Loucy (cell line): ENCODE results near the gene NDST1.

Experiments used
- H2AFZ ChIP-seq: fragments of 200-600 bp; sonication (generic); 2 replicates; pipeline ENCODE4 v1.6.0; 2016; ENCODE audit warnings: antibody characterized with exemption, mild to moderate bottlenecking, low read length, moderate library complexity
- H3F3A ChIP-seq: fragments of 200-600 bp; 2 replicates; pipeline ENCODE4 v1.6.0; 2016; ENCODE audit warnings: antibody characterized with exemption, low read depth, mild to moderate bottlenecking
- H3K27me3 ChIP-seq: fragments of 200-600 bp; sonication (generic); 2 replicates; pipeline ENCODE4 v1.6.1; 2014; ENCODE audit warnings: low read length, mild to moderate bottlenecking; ENCODE audit not compliant: insufficient read depth, poor library complexity, severe bottlenecking
- H3K36me3 ChIP-seq: fragments of 200-600 bp; sonication (generic); 2 replicates; pipeline ENCODE4 v1.6.1; 2016; ENCODE audit warnings: low read length; ENCODE audit not compliant: insufficient read depth
- H3K4me1 ChIP-seq: fragments of 200-600 bp; sonication (generic); 2 replicates; pipeline ENCODE4 v1.5.1; 2014; ENCODE audit warnings: low read length, mild to moderate bottlenecking; ENCODE audit not compliant: insufficient read depth, poor library complexity, severe bottlenecking
- H3K4me2 ChIP-seq: fragments of 200-600 bp; sonication (generic); 2 replicates; pipeline ENCODE4 v1.6.0; 2014; ENCODE audit warnings: antibody characterized with exemption, low read length, low read depth, mild to moderate bottlenecking; ENCODE audit not compliant: poor library complexity, severe bottlenecking
- H3K4me3 ChIP-seq: fragments of 200-600 bp; sonication (generic); 2 replicates; pipeline ENCODE4 v1.5.1; 2014; ENCODE audit warnings: low read length, mild to moderate bottlenecking, mixed read lengths; ENCODE audit not compliant: poor library complexity, severe bottlenecking
- H3K79me2 ChIP-seq: fragments of 200-600 bp; sonication (generic); 2 replicates; pipeline ENCODE4 v1.6.1; 2014; ENCODE audit warnings: low read length; ENCODE audit not compliant: insufficient read depth
- H3K9ac ChIP-seq: fragments of 200-600 bp; sonication (generic); 2 replicates; pipeline ENCODE4 v1.6.0; 2014; ENCODE audit warnings: mild to moderate bottlenecking, low read depth, low read length, moderate library complexity; ENCODE audit not compliant: poor library complexity, severe bottlenecking
- H3K9me2 ChIP-seq: fragments of 200-600 bp; sonication (generic); replicated peaks from 2 replicates; pipeline ENCODE4 v1.6.1; 2016; ENCODE audit warnings: low read depth, low read length, mixed read lengths
- H3K9me3 ChIP-seq: fragments of 200-600 bp; sonication (generic); 2 replicates; pipeline ENCODE4 v1.6.1; 2014; ENCODE audit warnings: mild to moderate bottlenecking, antibody characterized with exemption, low read length, low read depth; ENCODE audit not compliant: insufficient read depth
- H4K20me1 ChIP-seq: fragments of 200-600 bp; sonication (generic); 2 replicates; pipeline ENCODE4 v1.6.0; 2014; ENCODE audit warnings: antibody characterized with exemption, low read length, mild to moderate bottlenecking; ENCODE audit not compliant: insufficient read depth, poor library complexity, severe bottlenecking
- CTCF ChIP-seq: fragments of 200-600 bp; sonication (generic); conservative IDR thresholded peaks from 2 replicates; pipeline ENCODE4 v1.5.1; 2014; ENCODE audit warnings: mild to moderate bottlenecking, antibody characterized with exemption, low read length
- EZH2phosphoT487 ChIP-seq: fragments of 200-600 bp; IDR thresholded peaks from 2 replicates; pipeline ENCODE4 v1.6.1; 2018; ENCODE audit warnings: antibody characterized with exemption, mild to moderate bottlenecking, moderate library complexity, borderline replicate concordance

Gene NDST1

GRCh38 chr5:150570333-150570732, 62.4 kb downstream of the NDST1 start:
- H3K9me2 ChIP-seq: no peaks in the 10 kb centered on the region
- H4K20me1 ChIP-seq: no peaks in the 10 kb centered on the region
- TF ChIP-seq CTCF (no peak), EZH2phosphoT487 (no peak)
- no peaks in the 10 kb centered on the region for H3K9me3 ChIP-seq
- H3K9ac ChIP-seq: no peak overlapping the region
- no peaks in the 10 kb centered on the region for H3K79me2 ChIP-seq
- no peak overlapping the region for H3K4me2 ChIP-seq
- H2AFZ ChIP-seq: no peak overlapping the region
- no peaks in the 10 kb centered on the region for H3K27me3 ChIP-seq
- no peaks in the 10 kb centered on the region for H3K4me1 ChIP-seq
- no peaks in the 10 kb centered on the region for H3F3A ChIP-seq
- H3K36me3 ChIP-seq: no peaks in the 10 kb centered on the region
- H3K4me3 ChIP-seq: no peak overlapping the region

GRCh38 chr5:150571836-150572235, 63.9 kb downstream of the NDST1 start:
- no peak for TF ChIP-seq EZH2phosphoT487
- no peak for TF ChIP-seq CTCF
- Histone ChIP-seq H3K9me2 (no peaks in the 10 kb centered on the region), H3K4me1 (no peaks in the 10 kb centered on the region), H3K4me2 (no peak overlapping the region), H3K9ac (no peak overlapping the region), H2AFZ (no peak overlapping the region), H3K79me2 (no peaks in the 10 kb centered on the region), H3K36me3 (no peaks in the 10 kb centered on the region), H3F3A (no peaks in the 10 kb centered on the region), H3K9me3 (no peaks in the 10 kb centered on the region), H3K4me3 (no peak overlapping the region), H4K20me1 (no peaks in the 10 kb centered on the region), H3K27me3 (no peaks in the 10 kb centered on the region)

- Histone ChIP-seq H4K20me1 (no peaks in the 10 kb centered on the region), H3K9ac (no peak overlapping the region), H3K9me2 (no peaks in the 10 kb centered on the region), H3K79me2 (no peaks in the 10 kb centered on the region), H2AFZ (no peak overlapping the region), H3K4me1 (no peaks in the 10 kb centered on the region), H3K4me3 (no peak overlapping the region), H3K27me3 (no peaks in the 10 kb centered on the region), H3K4me2 (no peak overlapping the region), H3F3A (no peaks in the 10 kb centered on the region), H3K36me3 (no peaks in the 10 kb centered on the region), H3K9me3 (no peaks in the 10 kb centered on the region)
- no peak for TF ChIP-seq CTCF
- TF ChIP-seq EZH2phosphoT487: no peak
These were observed 65.3 kb downstream of the NDST1 start for GRCh38 chr5:150573216-150573615.
